SHP77 (cell line): ENCODE data around the gene MAMDC4.

Experiments used
- DNase-seq, 2 experiments: peaks; one replicate each; lab custom pipeline; 2025; lab: John Stamatoyannopoulos, UW

MAMDC4 gene

DNA sequence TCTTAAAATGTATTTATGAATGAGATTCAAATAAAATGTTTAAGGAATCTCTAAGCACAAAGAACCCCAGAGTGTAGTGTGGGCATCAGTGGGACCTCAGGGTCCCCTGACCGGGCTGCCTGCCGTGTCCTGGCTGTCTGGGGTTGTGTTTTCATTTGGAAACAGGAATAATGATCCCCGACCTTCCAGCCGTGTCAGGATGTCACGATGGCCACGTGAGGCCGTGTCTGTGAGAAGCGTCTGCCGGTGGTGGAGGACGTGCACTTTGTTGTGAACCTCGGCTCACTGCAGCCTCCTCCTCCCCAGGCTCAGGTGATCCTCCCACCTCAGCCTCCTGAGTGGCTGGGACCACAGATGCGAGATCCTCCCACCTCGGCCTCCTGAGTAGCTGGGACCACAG is 38.5 kb downstream of the MAMDC4 start:
- no peak for DNase-seq

DNA sequence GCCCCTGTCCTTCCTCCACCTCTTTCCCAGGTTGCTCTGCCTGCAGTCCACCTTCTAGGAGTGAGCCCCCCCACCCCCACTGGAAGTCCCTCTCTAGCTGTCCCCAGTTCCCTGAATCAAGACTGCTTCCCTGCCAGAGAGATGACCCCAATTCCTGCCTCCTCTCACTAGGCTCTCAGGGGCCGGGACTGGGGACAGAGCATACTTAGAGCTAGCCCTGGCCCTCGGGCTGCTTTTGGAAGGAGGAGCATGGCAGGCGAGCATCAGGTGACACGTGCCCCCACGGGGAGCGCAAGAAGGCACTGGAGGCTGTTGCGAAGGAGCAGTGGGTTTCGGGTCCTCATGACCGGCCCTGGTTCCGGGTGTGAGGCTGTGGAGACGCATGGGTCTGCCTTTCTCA is 43.9 kb downstream of the MAMDC4 start:
- DNase-seq: no peak

GRCh38 chr9:136898483-136899100 is 46.4 kb downstream of the MAMDC4 start:
- no peak for DNase-seq

DNA sequence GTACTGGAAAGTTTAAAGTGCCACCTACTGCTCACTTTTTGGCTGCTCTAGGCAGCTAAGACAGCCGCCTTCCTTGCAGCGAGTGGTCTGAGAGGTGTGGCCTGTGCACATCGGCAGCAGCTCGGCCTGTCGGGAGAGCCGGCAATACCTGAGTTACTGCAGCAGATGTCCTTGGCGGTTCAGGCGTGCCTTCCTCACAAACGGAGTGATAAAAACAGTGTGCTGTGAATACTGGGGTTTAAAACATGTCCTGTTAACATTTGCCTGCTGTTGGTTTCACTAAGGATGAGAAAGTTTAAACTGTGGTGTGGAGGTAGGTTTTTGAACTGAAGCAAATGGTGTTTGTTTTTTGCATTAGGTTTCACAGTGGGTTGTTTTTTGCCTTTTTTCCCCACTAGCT is 47.0 kb downstream of the MAMDC4 start:
- no peak for DNase-seq

DNA sequence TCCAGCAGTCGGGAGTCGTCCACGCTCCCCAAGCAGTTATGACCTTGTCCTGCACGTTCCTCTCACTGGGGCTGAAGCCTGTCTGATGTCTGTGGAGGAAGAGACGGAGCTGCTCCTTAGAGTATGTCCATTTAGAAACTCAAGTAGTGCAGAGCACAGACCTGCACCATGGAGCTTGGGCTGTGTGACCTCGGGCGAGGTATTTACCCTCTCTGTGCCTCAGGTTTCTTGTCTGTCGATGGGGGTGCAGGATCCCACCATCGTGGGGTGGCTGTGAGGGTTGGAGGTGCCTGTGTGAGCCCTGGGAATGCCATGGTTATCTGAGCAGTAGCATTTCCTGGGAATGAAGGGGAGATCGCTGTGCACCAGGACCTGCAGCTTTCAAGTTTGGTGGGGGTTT is 48.4 kb downstream of the MAMDC4 start:
- no peak for DNase-seq

GRCh38 chr9:136900988-136901515 is 48.9 kb downstream of the MAMDC4 start:
- no peak for DNase-seq

DNA sequence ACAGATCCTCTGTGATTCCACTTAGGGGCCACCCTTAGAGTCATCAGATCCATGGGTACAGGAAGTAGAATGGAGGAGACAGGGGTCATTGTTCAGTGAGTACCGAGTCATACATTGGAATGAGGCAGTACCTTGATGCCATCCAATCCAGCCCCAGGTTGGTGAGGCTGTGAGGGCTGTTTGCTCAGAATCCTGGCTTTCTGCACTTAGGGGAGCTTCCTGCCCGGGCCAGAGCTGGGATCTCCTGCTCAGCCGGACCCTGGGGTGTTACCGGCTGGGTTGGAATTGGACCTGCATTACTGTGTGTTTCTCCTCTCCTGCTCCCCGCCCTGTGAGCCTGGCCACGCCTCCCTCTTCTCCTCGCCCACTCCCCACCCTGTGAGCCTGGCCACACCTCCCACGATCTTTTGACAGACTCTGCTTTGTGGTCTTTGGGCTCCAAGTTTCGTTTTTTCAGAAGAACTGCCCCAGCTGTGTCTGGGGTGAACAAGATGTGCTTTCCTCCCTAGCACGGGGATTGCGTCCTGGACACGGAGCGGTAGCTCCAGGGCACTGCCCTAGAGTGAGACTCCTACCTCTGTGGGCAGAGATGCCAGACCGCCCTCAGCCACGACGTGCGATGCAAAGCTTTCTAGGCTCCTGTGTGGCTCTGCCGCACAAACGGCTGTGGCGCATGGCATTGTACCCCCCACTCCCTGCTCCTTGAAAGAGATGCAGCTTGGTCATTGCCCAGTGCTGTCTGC is 49.5 kb downstream of the MAMDC4 start:
- peak in 1 of 2 experiments; percentile 9 for DNase-seq

DNA sequence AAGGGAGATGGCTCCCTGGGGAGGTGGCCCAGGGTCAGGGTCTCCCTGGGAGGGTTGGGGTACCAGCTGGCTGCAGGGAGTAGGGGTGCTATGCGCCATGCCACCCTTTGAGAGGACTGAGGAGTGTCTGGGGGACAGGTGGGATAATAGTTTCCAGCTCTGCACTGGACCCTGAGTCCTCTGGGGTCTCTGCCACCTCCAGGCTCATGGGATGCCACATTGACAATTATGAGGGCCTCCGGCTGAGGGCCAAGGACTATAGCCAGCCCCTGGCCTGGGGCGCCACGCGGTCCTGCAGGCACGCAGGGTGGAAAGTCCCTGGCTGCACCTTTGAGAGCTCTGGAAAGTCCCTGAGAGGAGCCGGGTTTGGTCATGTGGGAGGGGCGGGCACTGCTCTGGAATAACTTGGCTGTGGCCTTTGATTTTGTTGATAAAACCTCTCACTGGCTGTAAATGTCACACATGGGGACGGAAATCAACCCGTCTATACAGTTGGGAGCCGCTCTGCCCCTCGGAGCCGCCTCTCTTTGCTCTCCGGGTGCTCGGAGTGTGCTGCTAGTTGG is 50.2 kb downstream of the MAMDC4 start:
- DNase-seq: peak; percentile 59 to 80

DNA sequence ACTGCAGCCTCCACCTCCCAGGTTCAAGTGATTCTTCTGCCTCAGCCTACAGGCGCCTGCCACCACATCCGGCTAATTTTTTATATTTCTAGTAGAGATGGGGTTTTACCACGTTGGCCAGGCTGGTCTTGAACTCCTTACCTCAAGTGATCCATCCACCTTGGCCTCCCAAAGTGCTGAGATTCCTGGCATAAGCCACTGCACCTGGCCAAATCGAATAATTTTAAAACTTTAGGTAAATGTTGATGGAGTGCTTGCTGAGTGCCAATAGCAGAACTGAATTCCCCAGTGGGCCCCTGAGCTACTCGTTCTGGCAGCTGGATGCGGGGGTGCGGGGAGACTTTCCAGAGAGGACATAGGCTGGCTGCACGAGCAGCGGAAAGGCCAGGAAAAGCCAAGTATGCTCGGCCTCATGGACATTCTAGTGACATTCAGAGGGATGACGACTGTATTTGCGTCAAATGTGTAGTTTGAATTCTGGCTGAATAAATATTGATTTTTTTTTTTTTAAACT is 51.0 kb downstream of the MAMDC4 start:
- peak; percentile 76 to 89 for DNase-seq

- DNase-seq: no peak
Observed at GRCh38 chr9:136906266-136906665, 54.1 kb downstream of the MAMDC4 start.

DNA sequence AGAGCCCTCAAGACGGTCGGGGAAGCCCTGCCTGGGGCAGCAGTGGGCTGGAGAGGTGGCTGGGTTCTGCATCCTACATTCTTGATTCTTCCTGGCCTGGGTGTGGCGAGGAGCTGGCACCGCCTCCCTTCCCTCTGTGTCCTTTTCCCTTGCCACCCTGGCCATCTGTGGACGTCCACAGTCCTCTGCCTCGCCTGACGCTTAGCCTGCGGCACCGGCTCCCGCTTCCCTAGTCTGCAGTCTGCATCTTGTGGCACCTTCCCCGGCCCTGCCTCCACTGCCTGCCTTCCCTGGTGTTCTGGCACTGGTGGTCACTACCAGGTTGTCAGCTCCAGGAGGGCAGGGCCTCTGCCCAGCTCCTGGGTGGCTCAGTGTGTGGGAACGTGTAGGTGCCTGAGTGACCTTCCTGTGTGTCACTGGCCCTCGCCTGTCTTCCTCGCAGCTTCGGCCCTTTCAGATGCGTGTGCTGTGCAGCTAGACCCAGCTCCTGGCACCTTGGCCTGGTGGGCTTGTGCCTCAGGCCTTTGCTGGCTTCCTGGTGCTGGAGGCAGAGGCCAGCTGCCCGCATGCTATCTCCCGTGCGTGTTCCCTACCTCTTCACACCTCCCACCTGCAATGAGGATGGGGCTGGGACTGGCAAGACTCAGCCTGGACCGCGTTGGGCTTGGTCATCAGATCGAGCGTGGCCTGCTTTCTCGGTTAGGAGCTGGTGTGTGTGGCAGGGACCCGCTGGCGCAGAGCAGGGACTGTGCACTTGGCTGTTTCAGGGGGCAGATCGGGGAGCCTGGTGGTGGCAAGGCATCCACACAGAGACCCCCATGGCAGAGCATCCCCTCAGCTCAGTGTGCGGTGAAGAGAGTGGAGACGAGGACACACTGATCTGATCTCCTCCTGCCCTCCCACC is 55.1 kb downstream of the MAMDC4 start:
- DNase-seq: no peak
